IMR-90 (cell line): Measurements from ENCODE around the gene GCNA. TPM values are rescaled to one million over a fixed set of nuclear protein-coding genes. Genes with fewer than 3 reads are reported as not detected.

Experiments used
- ATAC-seq: fragments of 200-7000 bp; cut with Tn5 transposase; 2 replicates; pipeline ENCODE4 v1.9.1; 2020; ENCODE audit warnings: low read depth, mild to moderate bottlenecking, moderate library complexity
- BruUV-seq: library from RNA; stranded (reverse); fragments of 400-500 nt; replicated peaks from 2 replicates; lab custom pipeline; 2021; lab: Mats Ljungman, UMichigan
- CTCF ChIA-PET: fragments of 300-600 bp; formaldehyde crosslinking; extraction: SDS; loops from one replicate; lab custom pipeline; 2021; ENCODE audit warnings: antibody characterized with exemption; lab: Yijun Ruan, JAX
- POLR2A ChIA-PET: fragments of 300-600 bp; sonication (Branson Sonifier 250); formaldehyde crosslinking; loops from one replicate; lab custom pipeline; 2022; ENCODE audit warnings: antibody characterized with exemption; ENCODE audit not compliant: unreplicated experiment; lab: Charles Lee
- DNase-seq: peaks from one replicate; pipeline ENCODE4 v3.0.0; 2013
- H2AFZ ChIP-seq: replicated peaks from 2 replicates; pipeline ENCODE3; 2013; ENCODE audit warnings: low read length, mild to moderate bottlenecking; ENCODE audit not compliant: poor library complexity
- H2AK5ac ChIP-seq: 2 replicates; pipeline ENCODE4 v1.6.1; 2013; ENCODE audit warnings: low read depth, low read length, inconsistent platforms
- H2AK9ac ChIP-seq: replicated peaks from 2 replicates; pipeline ENCODE3; 2013; ENCODE audit warnings: mild to moderate bottlenecking, low read depth, low read length, moderate library complexity; ENCODE audit not compliant: poor library complexity
- H2BK120ac ChIP-seq: 2 replicates; pipeline ENCODE4 v1.6.1; 2013; ENCODE audit warnings: low read depth, low read length, inconsistent platforms
- H2BK15ac ChIP-seq: 3 replicates; pipeline ENCODE4 v1.6.1; 2013; ENCODE audit warnings: low read depth, low read length, inconsistent platforms
- H2BK20ac ChIP-seq: 2 replicates; pipeline ENCODE4 v1.6.1; 2013; ENCODE audit warnings: low read depth, mild to moderate bottlenecking, inconsistent platforms, low read length, moderate library complexity
- H2BK5ac ChIP-seq: 2 replicates; pipeline ENCODE4 v1.6.1; 2013; ENCODE audit warnings: mild to moderate bottlenecking, low read depth, low read length, inconsistent platforms; ENCODE audit not compliant: poor library complexity, severe bottlenecking
- H3K14ac ChIP-seq: replicated peaks from 2 replicates; pipeline ENCODE4 v1.6.1; 2013; ENCODE audit warnings: low read depth, low read length, inconsistent platforms
- H3K18ac ChIP-seq: 2 replicates; pipeline ENCODE4 v1.6.1; 2013; ENCODE audit warnings: low read depth, low read length, control low read depth
- H3K23ac ChIP-seq: 2 replicates; pipeline ENCODE4 v1.6.1; 2013; ENCODE audit warnings: low read depth, low read length, inconsistent platforms
- H3K27ac ChIP-seq: 2 replicates; pipeline ENCODE4 v1.5.1; 2013; ENCODE audit warnings: mild to moderate bottlenecking, control low read depth, low read length; ENCODE audit not compliant: insufficient read depth
- H3K27me3 ChIP-seq: 2 replicates; pipeline ENCODE4 v1.6.1; 2013; ENCODE audit warnings: low read length; ENCODE audit not compliant: control insufficient read depth, insufficient read depth
- H3K36me3 ChIP-seq: 2 replicates; pipeline ENCODE4 v1.6.1; 2013; ENCODE audit warnings: low read length, mixed read lengths; ENCODE audit not compliant: control insufficient read depth, insufficient read depth
- H3K4ac ChIP-seq: 2 replicates; pipeline ENCODE4 v1.6.1; 2013; ENCODE audit warnings: low read depth, low read length, inconsistent platforms
- H3K4me1 ChIP-seq: 2 replicates; pipeline ENCODE4 v1.6.1; 2013; ENCODE audit warnings: low read length, mixed read lengths; ENCODE audit not compliant: control insufficient read depth, insufficient read depth
- H3K4me2 ChIP-seq: 2 replicates; pipeline ENCODE4 v1.6.1; 2013; ENCODE audit warnings: low read depth, mild to moderate bottlenecking, control low read depth, low read length, moderate library complexity
- H3K4me3 ChIP-seq: 2 replicates; pipeline ENCODE4 v1.5.1; 2013; ENCODE audit warnings: low read depth, mild to moderate bottlenecking, control low read depth, low read length, moderate library complexity; ENCODE audit not compliant: insufficient read depth
- H3K56ac ChIP-seq: 2 replicates; pipeline ENCODE4 v1.6.1; 2013; ENCODE audit warnings: low read length, inconsistent platforms; ENCODE audit not compliant: insufficient read depth; ENCODE audit errors: extremely low read depth
- H3K79me1 ChIP-seq, 2 experiments: 2 replicates each; pipeline ENCODE4 v1.6.1; 2013; ENCODE audit warnings: low read length in 2 of 2, inconsistent platforms in 1 of 2, low read depth in 1 of 2
- H3K9ac ChIP-seq: 2 replicates; pipeline ENCODE4 v1.6.1; 2013; ENCODE audit warnings: low read depth, low read length, control low read depth
- H3K9me1 ChIP-seq: 2 replicates; pipeline ENCODE4 v1.6.1; 2013; ENCODE audit warnings: low read length, inconsistent platforms; ENCODE audit not compliant: insufficient read depth
- H3K9me3 ChIP-seq: 2 replicates; pipeline ENCODE4 v1.6.1; 2013; ENCODE audit warnings: low read length; ENCODE audit not compliant: control insufficient read depth, insufficient read depth
- H4K20me1 ChIP-seq: 2 replicates; pipeline ENCODE4 v1.6.1; 2013; ENCODE audit warnings: low read length, inconsistent platforms; ENCODE audit not compliant: insufficient read depth
- H4K5ac ChIP-seq: 2 replicates; pipeline ENCODE4 v1.6.1; 2013; ENCODE audit warnings: mild to moderate bottlenecking, low read depth, low read length, control low read depth
- H4K8ac ChIP-seq, 2 experiments: 2 replicates each; pipeline ENCODE4 v1.6.1; 2013; ENCODE audit warnings: low read depth in 2 of 2, low read length in 2 of 2, control low read depth in 1 of 2, inconsistent platforms in 1 of 2
- H4K91ac ChIP-seq: 2 replicates; pipeline ENCODE4 v1.6.1; 2013; ENCODE audit warnings: low read depth, low read length, inconsistent platforms; ENCODE audit not compliant: insufficient read depth
- BHLHE40 ChIP-seq: fragments of 150-350 bp; IDR thresholded peaks from 2 replicates; pipeline ENCODE4 v1.6.1; 2016; ENCODE audit warnings: mild to moderate bottlenecking, low read depth, low read length
- CHD1 ChIP-seq: IDR thresholded peaks from 2 replicates; pipeline ENCODE4 v1.6.1; 2012; ENCODE audit warnings: low read depth, low read length, improper control_type of control experiment
- CTCF ChIP-seq: conservative IDR thresholded peaks from 2 replicates; pipeline ENCODE4 v1.5.1; 2012; ENCODE audit warnings: mild to moderate bottlenecking, low read depth, low read length, improper control_type of control experiment
- ELK1 ChIP-seq: fragments of 150-350 bp; IDR thresholded peaks from 2 replicates; pipeline ENCODE4 v1.6.1; 2016; ENCODE audit warnings: low read depth, mild to moderate bottlenecking, low read length, moderate library complexity, borderline replicate concordance
- MAFK ChIP-seq: IDR thresholded peaks from 2 replicates; pipeline ENCODE4 v1.6.1; 2012; ENCODE audit warnings: low read depth, low read length, improper control_type of control experiment
- MXI1 ChIP-seq: IDR thresholded peaks from 2 replicates; pipeline ENCODE4 v1.6.1; 2012; ENCODE audit warnings: low read depth, mild to moderate bottlenecking, low read length, moderate library complexity, borderline replicate concordance
- NFE2L2 ChIP-seq: fragments of 150-350 bp; IDR thresholded peaks from 2 replicates; pipeline ENCODE4 v1.6.1; 2016; ENCODE audit warnings: low read depth, mild to moderate bottlenecking, low read length
- POLR2A ChIP-seq: IDR thresholded peaks from 2 replicates; pipeline ENCODE4 v1.6.1; 2012; ENCODE audit warnings: mild to moderate bottlenecking, low read depth, low read length
- RFX5 ChIP-seq: IDR thresholded peaks from 2 replicates; pipeline ENCODE4 v1.8.0; 2012; ENCODE audit warnings: low read depth, mild to moderate bottlenecking, low read length, moderate library complexity
- SMC3 ChIP-seq: fragments of 150-350 bp; IDR thresholded peaks from 2 replicates; pipeline ENCODE4 v1.6.1; 2016; ENCODE audit warnings: low read depth, mild to moderate bottlenecking, antibody characterized with exemption, low read length, moderate library complexity
- USF2 ChIP-seq: fragments of 150-350 bp; IDR thresholded peaks from 2 replicates; pipeline ENCODE4 v1.6.1; 2017; ENCODE audit warnings: mild to moderate bottlenecking, antibody characterized with exemption, low read length, low read depth
- WGBS, 2 experiments: methylation state at CpG; one replicate each; pipeline versions ENCODE4 v1.1.5 to v1.1.7; 2013; ENCODE audit warnings: missing lambda C conversion rate in 2 of 2; ENCODE audit not compliant: insufficient read length in 1 of 2; ENCODE audit errors: extremely low coverage in 2 of 2; 5-methylcytosine and 5-hydroxymethylcytosine counted together
- dilution Hi-C: fragments of 300-500 bp; cut with HindIII; formaldehyde crosslinking; loops from one replicate; pipeline ENCODE4 v1.14.3; 2018; ENCODE audit warnings: low sequenced_read_pairs; ENCODE audit not compliant: unreplicated experiment
- in situ Hi-C: fragments of 300-500 bp; cut with MboI; formaldehyde crosslinking; loops from 3 replicates; pipeline ENCODE4 v1.14.3; 2019; ENCODE audit warnings: low sequenced_read_pairs, inconsistent platforms, mixed read lengths
- intact Hi-C: fragments of 100-400 bp; cut with micrococcal nuclease; formaldehyde crosslinking; loops from 2 replicates; pipeline ENCODE4 v1.10.0; 2022
- polyA plus RNA-seq, 3 experiments: library from polyadenylated mRNA; depleted of rRNA; stranded (reverse); fragments of >200 nt; gene quantifications; 2 replicates each; pipeline ENCODE4 v1.2.3, GENCODE V29; 2012; ENCODE audit warnings: low replicate concordance in 1 of 3
- total RNA-seq: library from RNA; depleted of rRNA; stranded (reverse); fragments of >200 nt; gene quantifications from 2 replicates; pipeline ENCODE4 v1.2.3, GENCODE V29; 2012

The GCNA gene
- total and polyA plus RNA-seq, 2 of the 4 experiments (the other 2 are of a cell fraction) = 0.90 to 1.3 TPM

GRCh38 chrX:71618303-71618721, 40.1 kb downstream of the GCNA start, which contains the start of gene CXCR3:
CXCR3 (minus strand) TSS chrX:71618511; CDS start chrX:71618449, 62 bp downstream.
- DNase-seq = no peak
- no peaks in the 10 kb centered on the region; the same call in 1 of the 2 replicates for H3K9me3 ChIP-seq
- no peak within 1 kb of the TSS for H4K8ac ChIP-seq
- H2AK5ac ChIP-seq = no peak within 1 kb of the TSS
- H3K36me3 ChIP-seq = no peaks in the 10 kb centered on the region; the same call in 1 of the 2 replicates
- in situ Hi-C loops = no loop called here
- no peak within 1 kb of the TSS for H2BK15ac ChIP-seq
- H3K18ac ChIP-seq = no peak within 1 kb of the TSS
- ATAC-seq = no peak
- H4K20me1 ChIP-seq = no peaks in the 10 kb centered on the region
- H3K9ac ChIP-seq = no peak within 1 kb of the TSS
- H3K56ac ChIP-seq = no peak within 1 kb of the TSS
- dilution Hi-C loops = no loop called here
- no peak within 1 kb of the TSS for H2BK120ac ChIP-seq
- no peak within 1 kb of the TSS for H3K27ac ChIP-seq
- no peak within 1 kb of the TSS for H2AFZ ChIP-seq
- no peak for TF ChIP-seq RFX5
- TF ChIP-seq CHD1 = no peak
- no peak for TF ChIP-seq MXI1
- TF ChIP-seq USF2 = no peak
- no peak for TF ChIP-seq POLR2A
- TF ChIP-seq BHLHE40 = no peak
- TF ChIP-seq MAFK = no peak
- TF ChIP-seq ELK1 = no peak
- no peak for TF ChIP-seq NFE2L2
- TF ChIP-seq SMC3 = no peak
- no peak for TF ChIP-seq CTCF
- CTCF ChIA-PET = no interaction called here
- no peaks in the 10 kb centered on the region; the same call in 1 of the 2 replicates for H3K4me1 ChIP-seq
- H2AK9ac ChIP-seq = no peak within 1 kb of the TSS
- WGBS, 2 experiments = no CpG with 5 or more reads among the region's 4 CpGs
- H3K23ac ChIP-seq = no peak within 1 kb of the TSS
- no peak within 1 kb of the TSS for H3K4me3 ChIP-seq
- H2BK5ac ChIP-seq = no peak within 1 kb of the TSS
- POLR2A ChIA-PET = no interaction called here
- H4K91ac ChIP-seq = no peak within 1 kb of the TSS
- peaks cover 3% of the 10 kb centered on the region; the same call in 1 of the 2 replicates for H3K27me3 ChIP-seq
- H3K9me1 ChIP-seq = no peaks in the 10 kb centered on the region
- H3K79me1 ChIP-seq = no peaks in the 10 kb centered on the region
- H3K14ac ChIP-seq = no peak within 1 kb of the TSS
- H4K5ac ChIP-seq = no peak within 1 kb of the TSS
- H3K4me2 ChIP-seq = no peak within 1 kb of the TSS
- no peak within 1 kb of the TSS for H3K4ac ChIP-seq
- intact Hi-C loops = no loop called here
- BruUV-seq = no TSS peak
- H2BK20ac ChIP-seq = no peak within 1 kb of the TSS
